Activated naive CD8-positive, alpha-beta T cell treated with anti-CD3 and anti-CD28 coated beads, Interleukin-2, amount 50 U/mL, for 16 hours (primary cell): ENCODE data around the gene LRRC8A.
"Not testable (repeated sequence)": the region's sequence is repeated elsewhere in the genome, so short reads cannot be mapped to it uniquely, and the experiment has no call there.

ENCODE experiments used
- DNase-seq: peaks from one replicate; pipeline ENCODE4 v3.0.0-alpha.2; 2020; ENCODE audit warnings: low read depth, low spot score

Gene LRRC8A

GRCh38 chr9:128961403-128961802, 79.5 kb downstream of the LRRC8A start:
- DNase-seq, result not testable (repeated sequence)
